Caco-2 (cell line): ENCODE data around the gene ENOX1. TPM values are rescaled to one million over a fixed set of nuclear protein-coding genes. Genes with fewer than 3 reads are reported as not detected.

Experiments used
- BruUV-seq: library from RNA; stranded (reverse); fragments of 400-500 nt; replicated peaks from 2 replicates; lab custom pipeline; 2021; lab: Mats Ljungman, UMichigan
- CTCF ChIA-PET: fragments of 300-600 bp; sonication (Branson Sonifier 250); formaldehyde crosslinking; loops from one replicate; lab custom pipeline; 2022; ENCODE audit warnings: antibody characterized with exemption; lab: Charles Lee
- POLR2A ChIA-PET: fragments of 300-600 bp; sonication (Branson Sonifier 250); formaldehyde crosslinking; loops from one replicate; lab custom pipeline; 2022; ENCODE audit warnings: antibody characterized with exemption; lab: Charles Lee
- DNase-seq, 2 experiments: peaks; one replicate each; pipeline versions ENCODE4 v3.0.0 to v3.0.0-alpha.2; 2020 to 2022
- H3K27me3 ChIP-seq: replicated peaks from 2 replicates; pipeline ENCODE4 v1.6.0; 2011; ENCODE audit warnings: low read length; ENCODE audit not compliant: control insufficient read depth, insufficient read depth
- H3K36me3 ChIP-seq: 2 replicates; pipeline ENCODE4 v1.5.1; 2011; ENCODE audit warnings: low read length; ENCODE audit not compliant: control insufficient read depth, insufficient read depth
- H3K4me1 ChIP-seq: fragments of 250-450 bp; sonication (Bioruptor Pico); 2 replicates; pipeline ENCODE4 v1.5.1; 2020; ENCODE audit warnings: mild to moderate bottlenecking
- H3K4me3 ChIP-seq: 2 replicates; pipeline ENCODE4 v1.5.1; 2011; ENCODE audit warnings: low read depth, mild to moderate bottlenecking, control low read depth, low read length
- H3K9me3 ChIP-seq: fragments of 250-450 bp; sonication (Bioruptor Pico); 2 replicates; pipeline ENCODE4 v1.5.1; 2020; ENCODE audit warnings: mild to moderate bottlenecking, moderate library complexity
- H3K27ac Mint-ChIP-seq: one replicate; pipeline ENCODE4 v1.8.0; 2022; ENCODE audit warnings: mixed read lengths; ENCODE audit not compliant: unreplicated experiment
- H3K27me3 Mint-ChIP-seq: one replicate; pipeline ENCODE4 v1.8.0; 2022; ENCODE audit warnings: mixed read lengths; ENCODE audit not compliant: insufficient read depth, unreplicated experiment
- H3K36me3 Mint-ChIP-seq: one replicate; pipeline ENCODE4 v1.8.0; 2022; ENCODE audit warnings: mild to moderate bottlenecking, mixed read lengths; ENCODE audit not compliant: insufficient read depth, unreplicated experiment
- H3K4me1 Mint-ChIP-seq: one replicate; pipeline ENCODE4 v1.8.0; 2022; ENCODE audit warnings: low read depth, mixed read lengths; ENCODE audit not compliant: unreplicated experiment
- H3K4me3 Mint-ChIP-seq: one replicate; pipeline ENCODE4 v1.8.0; 2022; ENCODE audit warnings: mild to moderate bottlenecking, moderate library complexity, mixed read lengths; ENCODE audit not compliant: unreplicated experiment
- H3K9me3 Mint-ChIP-seq: one replicate; pipeline ENCODE4 v1.8.0; 2022; ENCODE audit warnings: mixed read lengths; ENCODE audit not compliant: unreplicated experiment
- CTCF ChIP-seq, 2 experiments: fragments of 200-600 bp in 1 of 2; IDR thresholded peaks; 1 replicate in 1 of 2; 2 replicates in 1 of 2; pipeline versions ENCODE4 v1.5.1 to v1.8.0; 2011 to 2022; ENCODE audit warnings: antibody characterized with exemption in 1 of 2, control low read depth in 1 of 2, inconsistent platforms in 1 of 2, low read depth in 1 of 2, low read length in 1 of 2, mild to moderate bottlenecking in 1 of 2, moderate library complexity in 1 of 2; ENCODE audit not compliant: insufficient read depth in 1 of 2, severe bottlenecking in 1 of 2, unreplicated experiment in 1 of 2
- intact Hi-C: fragments of 100-400 bp; cut with micrococcal nuclease; formaldehyde crosslinking; loops from one replicate; pipeline ENCODE4 v1.10.0; 2022; ENCODE audit not compliant: unreplicated experiment
- total RNA-seq: library from RNA; stranded (reverse); gene quantifications from 2 replicates; pipeline ENCODE4 v1.2.3, GENCODE V29; 2022

Gene ENOX1
- total RNA-seq, 1 experiment from 2014 or later = 9.1 TPM

DNA sequence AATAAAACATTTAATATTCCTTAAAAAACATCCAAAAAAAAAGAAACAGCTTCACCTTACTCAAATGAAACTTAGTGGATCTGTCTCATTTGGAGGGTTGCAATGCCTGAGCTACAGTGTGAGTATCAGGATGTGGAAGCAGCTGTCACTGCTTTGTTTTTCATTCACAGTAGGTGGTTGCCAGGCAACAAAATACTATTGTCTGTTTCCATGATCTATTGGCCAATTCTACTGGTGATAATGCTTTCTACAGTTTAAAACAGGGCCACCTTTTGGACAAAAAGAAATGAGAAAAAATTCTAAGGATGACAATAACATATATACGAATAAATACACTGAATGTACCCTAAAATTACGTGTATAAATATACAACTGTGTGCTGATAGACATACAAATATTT lies 3.0 kb downstream of the ENOX1 start:
- intact Hi-C loops = loop anchor here (2.0 to 10.0 kb wide), 2 partner anchors 15 to 229 kb away; no protein-coding TSS in a partner anchor
- Mint-ChIP-seq H3K4me3 (no peak overlapping the region), H3K27ac (no peak overlapping the region), H3K27me3 (no peaks in the 10 kb centered on the region), H3K36me3 (peaks cover 6% of the 10 kb centered on the region), H3K9me3 (no peaks in the 10 kb centered on the region), H3K4me1 (peaks cover 7% of the 10 kb centered on the region)
- DNase-seq = peak in 1 of 2 experiments; percentile 57
- no TSS peak for BruUV-seq
- ChIA-PET CTCF (no interaction called here), POLR2A (no interaction called here)
- H3K4me3 ChIP-seq = no peak overlapping the region
- no peaks in the 10 kb centered on the region for H3K27me3 ChIP-seq
- H3K9me3 ChIP-seq = no peaks in the 10 kb centered on the region
- H3K36me3 ChIP-seq = no peaks in the 10 kb centered on the region
- no peak for TF ChIP-seq CTCF (IDR thresholded peaks at IDR 0.05; ENCODE audit: insufficient read depth in 1 of 2, low read depth in 1 of 2, low read length in 1 of 2, severe bottlenecking in 1 of 2, unreplicated experiment in 1 of 2)
- H3K4me1 ChIP-seq = peaks cover 9% of the 10 kb centered on the region

GRCh38 chr13:43782686-43783085 lies 4.1 kb downstream of the ENOX1 start:
- Mint-ChIP-seq H3K36me3 (peaks cover 6% of the 10 kb centered on the region), H3K4me1 (peaks cover 7% of the 10 kb centered on the region), H3K9me3 (no peaks in the 10 kb centered on the region), H3K27me3 (no peaks in the 10 kb centered on the region), H3K4me3 (no peak overlapping the region), H3K27ac (no peak overlapping the region)
- Histone ChIP-seq H3K4me3 (no peak overlapping the region), H3K9me3 (no peaks in the 10 kb centered on the region), H3K36me3 (no peaks in the 10 kb centered on the region), H3K27me3 (no peaks in the 10 kb centered on the region), H3K4me1 (peaks cover 9% of the 10 kb centered on the region)
- no peak for DNase-seq
- POLR2A ChIA-PET = no interaction called here
- TF ChIP-seq CTCF (IDR thresholded peaks at IDR 0.05; ENCODE audit: insufficient read depth in 1 of 2, low read depth in 1 of 2, low read length in 1 of 2, severe bottlenecking in 1 of 2, unreplicated experiment in 1 of 2) = no peak
- intact Hi-C loops = loop anchor here (10.0 kb wide), 1 partner anchor 228 kb away; no protein-coding TSS in a partner anchor
- CTCF ChIA-PET = no interaction called here
- BruUV-seq = no TSS peak

DNA sequence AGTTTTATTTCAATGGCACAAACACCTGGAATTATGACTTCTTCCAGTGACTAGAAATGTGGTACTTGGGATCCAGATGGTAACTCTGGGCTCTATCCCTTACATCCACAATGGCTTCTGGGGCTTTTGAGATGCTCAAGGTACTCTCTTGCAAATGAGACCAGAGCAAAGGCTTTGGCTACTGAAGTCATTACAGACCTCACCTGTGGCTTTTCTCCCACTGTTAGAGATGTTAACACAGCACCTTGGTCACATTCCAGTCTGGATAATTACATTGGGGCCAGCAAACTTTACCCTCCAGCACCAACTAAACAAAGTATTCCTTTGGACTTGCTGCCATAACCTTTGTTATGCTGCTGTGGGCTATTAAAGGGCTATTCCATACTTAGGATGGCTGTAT lies 6.1 kb downstream of the ENOX1 start:
- CTCF ChIA-PET = no interaction called here
- H3K4me1 ChIP-seq = peaks cover 9% of the 10 kb centered on the region
- intact Hi-C loops = loop anchor here (10.0 kb wide), 1 partner anchor 226 kb away; no protein-coding TSS in a partner anchor
- H3K9me3 ChIP-seq = no peaks in the 10 kb centered on the region
- no peak overlapping the region for H3K27ac Mint-ChIP-seq
- peak in 1 of 2 experiments; percentile 19 for DNase-seq
- BruUV-seq = no TSS peak
- POLR2A ChIA-PET = no interaction called here
- no peaks in the 10 kb centered on the region for H3K27me3 Mint-ChIP-seq
- no peak overlapping the region for H3K4me3 ChIP-seq
- no peak overlapping the region for H3K4me3 Mint-ChIP-seq
- H3K36me3 Mint-ChIP-seq = peaks cover under 1% of the 10 kb centered on the region
- H3K36me3 ChIP-seq = no peaks in the 10 kb centered on the region
- no peaks in the 10 kb centered on the region for H3K27me3 ChIP-seq
- TF ChIP-seq CTCF (IDR thresholded peaks at IDR 0.05; ENCODE audit: insufficient read depth in 1 of 2, low read depth in 1 of 2, low read length in 1 of 2, severe bottlenecking in 1 of 2, unreplicated experiment in 1 of 2) = no peak
- no peaks in the 10 kb centered on the region for H3K9me3 Mint-ChIP-seq
- peaks cover 14% of the 10 kb centered on the region for H3K4me1 Mint-ChIP-seq
